GM08714 (cell line): ENCODE data around the gene MCU.
"Not testable (repeated sequence)": the region's sequence is repeated elsewhere in the genome, so short reads cannot be mapped to it uniquely, and the experiment has no call there.

Experiments used
- H3K4me3 ChIP-seq: fragments of 200-500 bp; sonication (Bioruptor generic); 2 replicates; pipeline ENCODE4 v1.5.1; 2014; ENCODE audit warnings: mild to moderate bottlenecking, low read length, inconsistent platforms
- ZNF274 ChIP-seq: IDR thresholded peaks from 2 replicates; pipeline ENCODE4 v1.6.1; 2012; ENCODE audit warnings: mild to moderate bottlenecking, low read depth, low read length

MCU gene

GRCh38 chr10:72667207-72667864 is 24.6 kb upstream of the MCU start:
- TF ChIP-seq ZNF274, result no peak
- H3K4me3 ChIP-seq, result no peak overlapping the region

- no peak overlapping the region for H3K4me3 ChIP-seq
- TF ChIP-seq ZNF274, result no peak
Observed at GRCh38 chr10:72673280-72673679, 18.7 kb upstream of the MCU start.

GRCh38 chr10:72674174-72674573 is 17.8 kb upstream of the MCU start:
- H3K4me3 ChIP-seq, result not testable (repeated sequence)

- no peak overlapping the region for H3K4me3 ChIP-seq
- no peak for TF ChIP-seq ZNF274
Observed at GRCh38 chr10:72679838-72680241, 12.1 kb upstream of the MCU start.

- no peak overlapping the region for H3K4me3 ChIP-seq
- no peak for TF ChIP-seq ZNF274
Observed at GRCh38 chr10:72682638-72683037, 9.3 kb upstream of the MCU start.

GRCh38 chr10:72685264-72685921 is 6.5 kb upstream of the MCU start:
- no peak overlapping the region for H3K4me3 ChIP-seq
- TF ChIP-seq ZNF274, result no peak

GRCh38 chr10:72686430-72686829 is 5.5 kb upstream of the MCU start:
- H3K4me3 ChIP-seq, result not testable (repeated sequence)

- TF ChIP-seq ZNF274, result no peak
- H3K4me3 ChIP-seq, result no peak overlapping the region
Observed at GRCh38 chr10:72687035-72687434, 4.9 kb upstream of the MCU start.

GRCh38 chr10:72688208-72688651 is 3.7 kb upstream of the MCU start:
- no peak for TF ChIP-seq ZNF274
- H3K4me3 ChIP-seq, result no peak overlapping the region

GRCh38 chr10:72689660-72690059 is 2.3 kb upstream of the MCU start:
- no peak overlapping the region for H3K4me3 ChIP-seq
- TF ChIP-seq ZNF274, result no peak

- no peak overlapping the region for H3K4me3 ChIP-seq
- TF ChIP-seq ZNF274, result no peak
Observed at GRCh38 chr10:72690071-72690755, 1.7 kb upstream of the MCU start.

GRCh38 chr10:72691470-72691862 is 477 bp upstream of the MCU start:
- TF ChIP-seq ZNF274, result no peak

GRCh38 chr10:72692744-72692993 is 726 bp downstream of the MCU start:
- peak overlapping the region; percentile 94 for H3K4me3 ChIP-seq
- TF ChIP-seq ZNF274, result no peak

More at GRCh38 chr10:72691470-72691862, 477 bp upstream of the MCU start:
- peak overlapping the region; percentile 94 for H3K4me3 ChIP-seq

- TF ChIP-seq ZNF274, result no peak
- peak overlapping the region; percentile 94 for H3K4me3 ChIP-seq
Observed at GRCh38 chr10:72692994-72693781, 1.2 kb downstream of the MCU start.
